ENCODE measurements around the gene SPAAR. TPM values are rescaled to one million over a fixed set of nuclear protein-coding genes. Genes with fewer than 3 reads are reported as not detected.
"Not testable (repeated sequence)": the region's sequence is repeated elsewhere in the genome, so short reads cannot be mapped to it uniquely, and the experiment has no call there.

SPAAR gene
- total RNA-seq, 4 donors from 2014 or later: 0.29 to 11.7 (median 2.3) TPM

- Histone ChIP-seq H3K4me3 (no peak overlapping the region), H3K27me3 (no peaks in the 10 kb centered on the region), H3K36me3 (no peaks in the 10 kb centered on the region), H3K4me1 (no peaks in the 10 kb centered on the region), H3K27ac (no peak overlapping the region), H3K9me3 (no peaks in the 10 kb centered on the region)
- DNase-seq: no peak
- intact Hi-C loops (cut with DNase I; ENCODE audit: low total_unique reads): no loop called here
- TF ChIP-seq CTCF (IDR thresholded peaks at IDR 0.05): no peak
- TF ChIP-seq POLR2A (IDR thresholded peaks at IDR 0.05): no peak
Measured at GRCh38 chr9:35930989-35931388, 21.7 kb downstream of the SPAAR start.

- TF ChIP-seq CTCF (IDR thresholded peaks at IDR 0.05): no peak
- TF ChIP-seq POLR2A (IDR thresholded peaks at IDR 0.05): no peak
- H3K4me3 ChIP-seq: no peak overlapping the region
- no peak overlapping the region for H3K27ac ChIP-seq
- H3K9me3 ChIP-seq: no peaks in the 10 kb centered on the region
- no peaks in the 10 kb centered on the region for H3K4me1 ChIP-seq
- H3K36me3 ChIP-seq: no peaks in the 10 kb centered on the region
- no peaks in the 10 kb centered on the region for H3K27me3 ChIP-seq
- DNase-seq: no peak
- intact Hi-C loops (cut with DNase I; ENCODE audit: low total_unique reads): no loop called here
Measured at GRCh38 chr9:35932735-35933134, 23.4 kb downstream of the SPAAR start.

GRCh38 chr9:35933550-35934067, 24.3 kb downstream of the SPAAR start:
- no peak overlapping the region for H3K4me3 ChIP-seq
- no peaks in the 10 kb centered on the region for H3K36me3 ChIP-seq
- no peak overlapping the region for H3K27ac ChIP-seq
- no peaks in the 10 kb centered on the region for H3K27me3 ChIP-seq
- no peak for DNase-seq
- H3K9me3 ChIP-seq: no peaks in the 10 kb centered on the region
- TF ChIP-seq CTCF (IDR thresholded peaks at IDR 0.05): no peak
- TF ChIP-seq POLR2A (IDR thresholded peaks at IDR 0.05): no peak
- no peaks in the 10 kb centered on the region for H3K4me1 ChIP-seq
- intact Hi-C loops (cut with DNase I; ENCODE audit: low total_unique reads): no loop called here

GRCh38 chr9:35934069-35934468, 24.8 kb downstream of the SPAAR start:
- DNase-seq; H3K4me3 ChIP-seq; H3K36me3 ChIP-seq; H3K9me3 ChIP-seq; intact Hi-C loops (cut with DNase I; ENCODE audit: low total_unique reads); H3K4me1 ChIP-seq; H3K27me3 ChIP-seq; H3K27ac ChIP-seq: not testable (repeated sequence)

- Histone ChIP-seq H3K36me3 (no peaks in the 10 kb centered on the region), H3K4me1 (no peaks in the 10 kb centered on the region), H3K4me3 (no peak overlapping the region), H3K27ac (no peak overlapping the region), H3K9me3 (no peaks in the 10 kb centered on the region), H3K27me3 (no peaks in the 10 kb centered on the region)
- intact Hi-C loops (cut with DNase I; ENCODE audit: low total_unique reads): no loop called here
- TF ChIP-seq POLR2A (IDR thresholded peaks at IDR 0.05) (no peak), CTCF (IDR thresholded peaks at IDR 0.05) (no peak)
- DNase-seq: no peak
Measured at GRCh38 chr9:35935261-35935660, 26.0 kb downstream of the SPAAR start.
